Measurements from ENCODE around the gene SAMD15. TPM values are rescaled to one million over a fixed set of nuclear protein-coding genes. Genes with fewer than 3 reads are reported as not detected.

SAMD15 gene
- total and polyA plus RNA-seq, 2 donors (not counting 3 experiments of a cell fraction or from before 2014, with no cell fraction given) = 0.10 to 1.1 TPM

DNA sequence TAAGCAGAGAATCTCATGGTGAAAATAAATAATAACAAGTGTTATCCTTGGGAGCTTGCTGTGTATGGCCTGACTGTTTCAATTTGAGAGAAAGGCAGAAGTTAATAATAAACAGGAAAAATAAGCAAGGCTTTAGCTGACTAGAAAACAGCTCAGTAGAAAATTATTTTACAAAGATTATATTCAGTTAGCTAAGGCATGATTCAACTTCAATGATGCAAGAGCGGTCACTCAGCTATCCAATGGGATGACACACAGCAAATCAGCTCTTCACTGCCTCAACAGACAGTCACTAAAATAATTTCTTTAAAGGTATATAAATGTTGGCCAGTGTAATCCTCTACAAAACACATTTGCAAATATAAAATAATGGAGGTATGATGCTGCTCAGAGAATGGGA lies 37.8 kb upstream of the SAMD15 start:
- dilution Hi-C loops (cut with MboI; ENCODE audit: extremely low pct_ligation_motif_present, low sequenced_read_pairs) = no loop called here
- TF ChIP-seq, protein P1, sequence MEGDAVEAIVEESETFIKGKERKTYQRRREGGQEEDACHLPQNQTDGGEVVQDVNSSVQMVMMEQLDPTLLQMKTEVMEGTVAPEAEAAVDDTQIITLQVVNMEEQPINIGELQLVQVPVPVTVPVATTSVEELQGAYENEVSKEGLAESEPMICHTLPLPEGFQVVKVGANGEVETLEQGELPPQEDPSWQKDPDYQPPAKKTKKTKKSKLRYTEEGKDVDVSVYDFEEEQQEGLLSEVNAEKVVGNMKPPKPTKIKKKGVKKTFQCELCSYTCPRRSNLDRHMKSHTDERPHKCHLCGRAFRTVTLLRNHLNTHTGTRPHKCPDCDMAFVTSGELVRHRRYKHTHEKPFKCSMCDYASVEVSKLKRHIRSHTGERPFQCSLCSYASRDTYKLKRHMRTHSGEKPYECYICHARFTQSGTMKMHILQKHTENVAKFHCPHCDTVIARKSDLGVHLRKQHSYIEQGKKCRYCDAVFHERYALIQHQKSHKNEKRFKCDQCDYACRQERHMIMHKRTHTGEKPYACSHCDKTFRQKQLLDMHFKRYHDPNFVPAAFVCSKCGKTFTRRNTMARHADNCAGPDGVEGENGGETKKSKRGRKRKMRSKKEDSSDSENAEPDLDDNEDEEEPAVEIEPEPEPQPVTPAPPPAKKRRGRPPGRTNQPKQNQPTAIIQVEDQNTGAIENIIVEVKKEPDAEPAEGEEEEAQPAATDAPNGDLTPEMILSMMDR (IDR thresholded peaks at IDR 0.05; ENCODE audit: extremely low read depth in 1 of 2, insufficient read depth in 1 of 2, low read depth in 1 of 2, low read length in 2 of 2) = no peak
- no peak for TF ChIP-seq MYC (IDR thresholded peaks at IDR 0.05; ENCODE audit: low read depth, low read length)
- TF ChIP-seq, protein P2, sequence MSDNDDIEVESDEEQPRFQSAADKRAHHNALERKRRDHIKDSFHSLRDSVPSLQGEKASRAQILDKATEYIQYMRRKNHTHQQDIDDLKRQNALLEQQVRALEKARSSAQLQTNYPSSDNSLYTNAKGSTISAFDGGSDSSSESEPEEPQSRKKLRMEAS (IDR thresholded peaks at IDR 0.05; ENCODE audit: insufficient read depth, insufficient read length) = no peak
- TF ChIP-seq POLR2AphosphoS5 (IDR thresholded peaks at IDR 0.05; ENCODE audit: insufficient read depth, low read depth, low read length) = no peak
- no peak for TF ChIP-seq FOS (IDR thresholded peaks at IDR 0.05; ENCODE audit: borderline replicate concordance, insufficient read depth, low read length)
- peaks cover 0 to 3% of the 10 kb centered on the region in 2 experiments for H3K36me3 ChIP-seq (ENCODE audit: control insufficient read depth in 2 of 2, extremely low read depth in 1 of 2, insufficient read depth in 2 of 2, low read length in 2 of 2)
- intact Hi-C loops (cut with micrococcal nuclease) = no loop called here
- H3K27ac ChIP-seq (ENCODE audit: insufficient read depth, low read depth, low read length) = no peak overlapping the region
- H3K79me2 ChIP-seq (ENCODE audit: control insufficient read depth, insufficient read depth, low read length) = no peaks in the 10 kb centered on the region
- no peaks in the 10 kb centered on the region for H3K9me3 ChIP-seq (replicated peaks; ENCODE audit: control insufficient read depth, insufficient read depth, low read length)
- ChIA-PET CTCF (no interaction called here), POLR2A (no interaction called here)
- no TSS peak for BruUV-seq (replicated peaks)
- no peak overlapping the region for H2AFZ ChIP-seq (ENCODE audit: low read depth, low read length)
- no peaks in the 10 kb centered on the region for H3K4me1 ChIP-seq (ENCODE audit: control insufficient read depth, extremely low read depth, insufficient read depth, low read length)
- H4K20me1 ChIP-seq (replicated peaks; ENCODE audit: control insufficient read depth, extremely low read depth, insufficient read depth, low read length) = no peaks in the 10 kb centered on the region
- H3K27me3 ChIP-seq (ENCODE audit: control insufficient read depth in 2 of 2, insufficient read depth in 2 of 2, low read length in 2 of 2) = no peaks in the 10 kb centered on the region
- H3K9ac ChIP-seq (replicated peaks; ENCODE audit: extremely low read depth, insufficient read depth, low read length) = no peak overlapping the region
- no peaks in the 10 kb centered on the region for H3K9me1 ChIP-seq (replicated peaks; ENCODE audit: control insufficient read depth, extremely low read depth, insufficient read depth, low read length)
- H3K4me2 ChIP-seq (ENCODE audit: insufficient read depth, low read length) = no peak overlapping the region
- DNase-seq (ENCODE audit: low read depth, low spot score) = no peak
- no peak overlapping the region for H3K4me3 ChIP-seq (replicated peaks in 1 of 3; ENCODE audit: insufficient read depth in 1 of 3, low read depth in 1 of 3, low read length in 3 of 3)
- no peak for FAIRE-seq

DNA sequence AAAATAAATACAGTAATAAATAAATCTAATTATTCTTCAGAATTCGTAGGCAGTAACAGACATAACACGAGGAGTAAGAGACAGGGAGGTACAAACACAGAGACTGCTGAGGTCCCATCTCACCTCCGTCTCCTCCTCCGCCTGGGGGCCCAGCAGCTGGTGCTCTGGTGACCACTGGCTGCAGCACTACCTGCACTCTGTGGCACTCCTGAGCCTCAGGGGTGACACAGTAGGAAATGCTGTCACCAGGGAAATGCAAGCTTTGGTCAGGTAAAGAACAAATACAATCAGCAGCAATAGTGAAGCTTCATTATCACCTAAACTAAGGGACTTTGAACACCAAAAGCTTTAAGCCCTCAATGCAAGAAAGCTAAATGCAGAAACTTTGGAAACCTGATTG lies 36.8 kb upstream of the SAMD15 start:
- peaks cover 0 to 3% of the 10 kb centered on the region in 2 experiments for H3K36me3 ChIP-seq (ENCODE audit: control insufficient read depth in 2 of 2, extremely low read depth in 1 of 2, insufficient read depth in 2 of 2, low read length in 2 of 2)
- intact Hi-C loops (cut with micrococcal nuclease) (no loop called here), dilution Hi-C loops (cut with MboI; ENCODE audit: extremely low pct_ligation_motif_present, low sequenced_read_pairs) (no loop called here)
- H3K9me3 ChIP-seq (replicated peaks; ENCODE audit: control insufficient read depth, insufficient read depth, low read length) = no peaks in the 10 kb centered on the region
- H3K4me2 ChIP-seq (ENCODE audit: insufficient read depth, low read length) = no peak overlapping the region
- TF ChIP-seq, protein P2 (IDR thresholded peaks at IDR 0.05; ENCODE audit: insufficient read depth, insufficient read length) = no peak
- TF ChIP-seq MYC (IDR thresholded peaks at IDR 0.05; ENCODE audit: low read depth, low read length) (no peak), POLR2AphosphoS5 (IDR thresholded peaks at IDR 0.05; ENCODE audit: insufficient read depth, low read depth, low read length) (no peak), FOS (IDR thresholded peaks at IDR 0.05; ENCODE audit: borderline replicate concordance, insufficient read depth, low read length) (no peak), GATA2 (IDR thresholded peaks at IDR 0.05; ENCODE audit: insufficient read depth, insufficient read length, low read depth, low read length) (no peak), POLR2A (IDR thresholded peaks at IDR 0.05; ENCODE audit: low read depth, low read length) (no peak), EZH2 (IDR thresholded peaks at IDR 0.05; ENCODE audit: borderline replicate concordance, low read depth, low read length, severe bottlenecking) (no peak), JUN (IDR thresholded peaks at IDR 0.05; ENCODE audit: borderline replicate concordance, insufficient read depth, insufficient read length, low read depth) (no peak)
- TF ChIP-seq, protein P1 (IDR thresholded peaks at IDR 0.05; ENCODE audit: extremely low read depth in 1 of 2, insufficient read depth in 1 of 2, low read depth in 1 of 2, low read length in 2 of 2) = no peak
- FAIRE-seq (no peak), DNase-seq (ENCODE audit: low read depth, low spot score) (no peak)
- no peaks in the 10 kb centered on the region for H3K9me1 ChIP-seq (replicated peaks; ENCODE audit: control insufficient read depth, extremely low read depth, insufficient read depth, low read length)
- no peak overlapping the region for H3K4me3 ChIP-seq (replicated peaks in 1 of 3; ENCODE audit: insufficient read depth in 1 of 3, low read depth in 1 of 3, low read length in 3 of 3)
- ChIA-PET POLR2A (no interaction called here), CTCF (interaction anchor here (0.6 kb wide), 1 partner anchor 311 kb away, joined by 3 read pairs; no protein-coding TSS in a partner anchor)
- H2AFZ ChIP-seq (ENCODE audit: low read depth, low read length) = no peak overlapping the region
- no peaks in the 10 kb centered on the region for H4K20me1 ChIP-seq (replicated peaks; ENCODE audit: control insufficient read depth, extremely low read depth, insufficient read depth, low read length)
- BruUV-seq (replicated peaks) = no TSS peak
- H3K27ac ChIP-seq (ENCODE audit: insufficient read depth, low read depth, low read length) = no peak overlapping the region
- H3K9ac ChIP-seq (replicated peaks; ENCODE audit: extremely low read depth, insufficient read depth, low read length) = no peak overlapping the region
- no peaks in the 10 kb centered on the region for H3K79me2 ChIP-seq (ENCODE audit: control insufficient read depth, insufficient read depth, low read length)
- no peaks in the 10 kb centered on the region for H3K27me3 ChIP-seq (ENCODE audit: control insufficient read depth in 2 of 2, insufficient read depth in 2 of 2, low read length in 2 of 2)
- no peaks in the 10 kb centered on the region for H3K4me1 ChIP-seq (ENCODE audit: control insufficient read depth, extremely low read depth, insufficient read depth, low read length)

Measured in endothelial cell of umbilical vein (primary cell).